ENCODE data around the gene HSPB7. TPM values are rescaled to one million over a fixed set of nuclear protein-coding genes. Genes with fewer than 3 reads are reported as not detected.

Gene HSPB7
- total RNA-seq, 1 experiment from 2014 or later, result not detected

GRCh38 chr1:16019644-16020277 lies 1.9 kb upstream of the HSPB7 start:
- peaks cover 51% of the 10 kb centered on the region for H3K27me3 Mint-ChIP-seq (ENCODE audit: unreplicated experiment)
- CTCF ChIA-PET, result interaction anchor here (0.5 kb wide), 1 partner anchor 194 kb away, joined by 9 read pairs; no protein-coding TSS in a partner anchor
- H3K4me1 Mint-ChIP-seq (ENCODE audit: low read depth, unreplicated experiment), result peaks cover 8% of the 10 kb centered on the region
- no TSS peak for BruUV-seq (replicated peaks)
- DNase-seq, result no peak
- no peaks in the 10 kb centered on the region for H3K36me3 Mint-ChIP-seq (ENCODE audit: insufficient read depth, unreplicated experiment)
- no peaks in the 10 kb centered on the region for H3K9me3 Mint-ChIP-seq (ENCODE audit: low read depth, unreplicated experiment)
- H3K27ac Mint-ChIP-seq (ENCODE audit: unreplicated experiment), result no peak overlapping the region
- no peak for TF ChIP-seq CTCF (IDR thresholded peaks at IDR 0.05; ENCODE audit: unreplicated experiment)
- H3K4me3 Mint-ChIP-seq (ENCODE audit: low read depth, unreplicated experiment), result no peak overlapping the region
- intact Hi-C loops (cut with micrococcal nuclease; ENCODE audit: unreplicated experiment), result no loop called here

- CTCF ChIA-PET, result interaction anchor here (0.5 to 0.6 kb wide), 2 partner anchors 45 to 193 kb away, joined by 3 to 9 read pairs; no protein-coding TSS in a partner anchor
Observed at GRCh38 chr1:16018749-16019643, 1.2 kb upstream of the HSPB7 start.

GRCh38 chr1:16018308-16018707 lies 465 bp upstream of the HSPB7 start:
- Mint-ChIP-seq H3K9me3 (ENCODE audit: low read depth, unreplicated experiment) (no peaks in the 10 kb centered on the region), H3K27me3 (ENCODE audit: unreplicated experiment) (peaks cover 38% of the 10 kb centered on the region), H3K27ac (ENCODE audit: unreplicated experiment) (no peak overlapping the region), H3K4me3 (ENCODE audit: low read depth, unreplicated experiment) (no peak overlapping the region), H3K36me3 (ENCODE audit: insufficient read depth, unreplicated experiment) (peaks cover 1% of the 10 kb centered on the region), H3K4me1 (ENCODE audit: low read depth, unreplicated experiment) (peaks cover 13% of the 10 kb centered on the region)
- CTCF ChIA-PET, result interaction anchor here (0.6 kb wide), 1 partner anchor 44 kb away, joined by 3 read pairs; no protein-coding TSS in a partner anchor
- intact Hi-C loops (cut with micrococcal nuclease; ENCODE audit: unreplicated experiment), result no loop called here
- TF ChIP-seq CTCF (IDR thresholded peaks at IDR 0.05; ENCODE audit: unreplicated experiment), result no peak
- BruUV-seq (replicated peaks), result no TSS peak
- DNase-seq, result no peak

More at GRCh38 chr1:16018749-16019643, 1.2 kb upstream of the HSPB7 start:
- Mint-ChIP-seq H3K36me3 (ENCODE audit: insufficient read depth, unreplicated experiment) (no peaks in the 10 kb centered on the region), H3K9me3 (ENCODE audit: low read depth, unreplicated experiment) (no peaks in the 10 kb centered on the region), H3K27ac (ENCODE audit: unreplicated experiment) (no peak overlapping the region), H3K27me3 (ENCODE audit: unreplicated experiment) (peaks cover 43% of the 10 kb centered on the region), H3K4me3 (ENCODE audit: low read depth, unreplicated experiment) (no peak overlapping the region), H3K4me1 (ENCODE audit: low read depth, unreplicated experiment) (peaks cover 8% of the 10 kb centered on the region)
- no peak for TF ChIP-seq CTCF (IDR thresholded peaks at IDR 0.05; ENCODE audit: unreplicated experiment)
- BruUV-seq (replicated peaks), result no TSS peak
- intact Hi-C loops (cut with micrococcal nuclease; ENCODE audit: unreplicated experiment), result no loop called here
- DNase-seq, result no peak

- DNase-seq, result no peak
- TF ChIP-seq CTCF (IDR thresholded peaks at IDR 0.05; ENCODE audit: unreplicated experiment), result no peak
- intact Hi-C loops (cut with micrococcal nuclease; ENCODE audit: unreplicated experiment), result no loop called here
- peaks cover 15% of the 10 kb centered on the region for H3K4me1 Mint-ChIP-seq (ENCODE audit: low read depth, unreplicated experiment)
- CTCF ChIA-PET, result no interaction called here
- H3K36me3 Mint-ChIP-seq (ENCODE audit: insufficient read depth, unreplicated experiment), result peaks cover 4% of the 10 kb centered on the region
- BruUV-seq (replicated peaks), result no TSS peak
- no peak overlapping the region for H3K27ac Mint-ChIP-seq (ENCODE audit: unreplicated experiment)
- no peaks in the 10 kb centered on the region for H3K9me3 Mint-ChIP-seq (ENCODE audit: low read depth, unreplicated experiment)
- H3K4me3 Mint-ChIP-seq (ENCODE audit: low read depth, unreplicated experiment), result no peak overlapping the region
- peaks cover 27% of the 10 kb centered on the region for H3K27me3 Mint-ChIP-seq (ENCODE audit: unreplicated experiment)
Observed at GRCh38 chr1:16017076-16017460, 775 bp downstream of the HSPB7 start.

Data from Calu3 (cell line).